K562 (cell line): Measurements from ENCODE around the gene CALU. TPM values are rescaled to one million over a fixed set of nuclear protein-coding genes. Genes with fewer than 3 reads are reported as not detected.

Experiments
- BHLHE40 ChIP-seq: IDR thresholded peaks from 2 replicates; pipeline ENCODE4 v1.6.1; 2011; ENCODE audit warnings: low read length, improper control_type of control experiment
- C11orf30 ChIP-seq: fragments of 450-650 bp; IDR thresholded peaks from 2 replicates; pipeline ENCODE4 v1.6.1; 2016; ENCODE audit warnings: low read depth, mild to moderate bottlenecking
- DDX20 ChIP-seq: fragments of 450-650 bp; IDR thresholded peaks from 2 replicates; pipeline ENCODE4 v1.6.1; 2016; ENCODE audit warnings: missing genetic modification characterization, low read depth, mild to moderate bottlenecking, missing compliant biosample characterization, moderate library complexity
- EWSR1 ChIP-seq: fragments of 450-650 bp; IDR thresholded peaks from 2 replicates; pipeline ENCODE4 v1.6.1; 2018; ENCODE audit warnings: borderline replicate concordance, mild to moderate bottlenecking, low read depth, moderate library complexity; ENCODE audit not compliant: partially characterized antibody
- MAFK ChIP-seq: IDR thresholded peaks from 2 replicates; pipeline ENCODE4 v1.6.1; 2011; ENCODE audit warnings: low read length, improper control_type of control experiment
- POLR2AphosphoS2 ChIP-seq: IDR thresholded peaks from 2 replicates; pipeline ENCODE4 v1.6.1; 2012; ENCODE audit warnings: low read length, improper control_type of control experiment
- SRSF3 ChIP-seq: fragments of 200-400 bp; formaldehyde crosslinking; IDR thresholded peaks from 2 replicates; pipeline ENCODE4 v1.6.1; 2016; ENCODE audit warnings: mild to moderate bottlenecking, low read length, moderate library complexity; ENCODE audit not compliant: insufficient read depth
- SRSF7 ChIP-seq: fragments of 200-400 bp; formaldehyde crosslinking; optimal IDR thresholded peaks from 2 replicates; pipeline ENCODE3; 2017; ENCODE audit warnings: mild to moderate bottlenecking, low read depth, low read length
- TAF7 ChIP-seq: fragments of 450-650 bp; IDR thresholded peaks from 2 replicates; pipeline ENCODE4 v1.6.1; 2016; ENCODE audit warnings: missing genetic modification characterization, missing compliant biosample characterization
- TBP ChIP-seq: optimal IDR thresholded peaks from 2 replicates; pipeline ENCODE3; 2011; ENCODE audit warnings: low read depth, low read length, improper control_type of control experiment
- ZNF551 ChIP-seq: fragments of 250-450 bp; sonication (Bioruptor Pico); IDR thresholded peaks from 2 replicates; pipeline ENCODE4 v1.5.0; 2021; ENCODE audit warnings: mild to moderate bottlenecking, moderate library complexity
- ZNF75A ChIP-seq: fragments of 450-650 bp; formaldehyde crosslinking; IDR thresholded peaks from 2 replicates; pipeline ENCODE4 v1.4.0; 2020; ENCODE audit warnings: mild to moderate bottlenecking
- polyA plus RNA-seq, 8 experiments: library from polyadenylated mRNA; depleted of rRNA in 4 of 8; stranded (reverse) in 5 of 8; unstranded in 3 of 8; fragments of >200 nt; fragmentation: Nextera tagmentation in 2 of 8; fragmentation: Illumina TruSeq in 1 of 8; extraction: Ambion mirVana in 2 of 8; extraction: Trizol in 1 of 8; gene quantifications; 2 replicates each; pipeline versions ENCODE4 v1.2.1 to v1.2.3, GENCODE V29; 2011 to 2014; ENCODE audit warnings: inconsistent platforms in 1 of 8, missing spikeins in 1 of 8
- total RNA-seq, 7 experiments: library from RNA; depleted of rRNA in 6 of 7; stranded (reverse); fragments of >200 nt in 6 of 7; fragmentation: Illumina TruSeq in 2 of 7; extraction: Trizol in 2 of 7; gene quantifications; 2 replicates each; pipeline versions ENCODE4 v1.2.1 to v1.2.3, GENCODE V29; 2011 to 2021; ENCODE audit warnings: low replicate concordance in 1 of 7
- TF ChIP-seq, protein P1 (sequence below), 3 experiments: IDR thresholded peaks in 2 of 3; conservative IDR thresholded peaks in 1 of 3; 2 replicates each; pipeline ENCODE4 v1.5.1; 2011 to 2012; ENCODE audit warnings: low read length in 3 of 3, mild to moderate bottlenecking in 3 of 3, control low read depth in 2 of 3, improper control_type of control experiment in 1 of 3, inconsistent platforms in 1 of 3, low read depth in 1 of 3, mixed read lengths in 1 of 3, moderate library complexity in 1 of 3; ENCODE audit not compliant: insufficient read depth in 2 of 3
- TF ChIP-seq, protein P2 (sequence below): sonication (generic); formaldehyde crosslinking; IDR thresholded peaks from 2 replicates; pipeline ENCODE4 v1.8.1; 2023; ENCODE audit warnings: mild to moderate bottlenecking, missing genetic modification reagents, moderate library complexity
- TF ChIP-seq, protein P3 (sequence below): fragments of 450-650 bp; IDR thresholded peaks from 2 replicates; pipeline ENCODE4 v1.6.1; 2017; ENCODE audit warnings: antibody characterized with exemption
- TF ChIP-seq, protein P4 (sequence below): sonication (generic); IDR thresholded peaks from 2 replicates; pipeline ENCODE4 v1.6.1; 2016
- TF ChIP-seq, protein P5 (sequence below): fragments of 450-650 bp; formaldehyde crosslinking; IDR thresholded peaks from 2 replicates; pipeline ENCODE4 v1.4.0; 2022; ENCODE audit warnings: missing genetic modification characterization
- TF ChIP-seq, protein P6 (sequence below), 2 experiments: IDR thresholded peaks; 2 replicates each; pipeline ENCODE4 v1.6.1; 2012; ENCODE audit warnings: improper control_type of control experiment in 2 of 2, low read depth in 2 of 2, low read length in 2 of 2, borderline replicate concordance in 1 of 2

CALU gene
- total and polyA plus RNA-seq, 9 of the 15 experiments (the other 6 are each of a cell fraction or from before 2014, with no cell fraction given), result 166 to 286 (median 215) TPM

DNA sequence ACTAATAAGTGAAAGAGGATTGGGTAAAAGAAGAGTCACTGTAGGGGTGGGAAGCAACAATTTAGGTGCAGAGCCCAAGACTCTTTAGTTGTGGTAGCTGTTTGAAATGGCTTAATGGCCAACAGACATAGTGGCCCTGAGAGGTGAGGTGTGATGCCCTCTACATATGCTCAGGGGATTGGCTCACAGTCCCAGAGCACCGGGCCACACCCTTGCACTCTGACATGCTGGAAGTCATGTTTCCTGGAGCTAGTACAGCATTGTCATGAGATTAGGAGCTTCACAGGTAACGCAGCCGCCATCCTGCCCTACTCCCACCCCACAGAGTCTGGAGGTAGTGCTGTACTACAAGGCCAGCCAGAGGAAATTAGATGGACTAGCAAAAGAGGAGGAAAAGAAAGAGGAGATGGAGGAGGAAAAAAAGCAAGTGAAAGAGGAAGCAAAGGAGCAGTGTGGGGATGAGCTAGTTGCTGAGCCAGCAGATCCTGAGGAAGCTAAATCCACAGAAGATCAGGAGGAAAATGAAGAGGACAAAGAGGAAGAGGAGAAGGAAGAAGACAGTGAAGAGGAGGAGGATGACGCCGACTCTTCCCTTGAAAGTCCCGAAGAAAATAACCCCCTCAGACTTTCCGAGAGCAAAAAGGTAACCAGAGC, 76.3 kb downstream of the CALU start (continued):
- peak; percentile 98 for TF ChIP-seq C11orf30
- TF ChIP-seq, protein P1, sequence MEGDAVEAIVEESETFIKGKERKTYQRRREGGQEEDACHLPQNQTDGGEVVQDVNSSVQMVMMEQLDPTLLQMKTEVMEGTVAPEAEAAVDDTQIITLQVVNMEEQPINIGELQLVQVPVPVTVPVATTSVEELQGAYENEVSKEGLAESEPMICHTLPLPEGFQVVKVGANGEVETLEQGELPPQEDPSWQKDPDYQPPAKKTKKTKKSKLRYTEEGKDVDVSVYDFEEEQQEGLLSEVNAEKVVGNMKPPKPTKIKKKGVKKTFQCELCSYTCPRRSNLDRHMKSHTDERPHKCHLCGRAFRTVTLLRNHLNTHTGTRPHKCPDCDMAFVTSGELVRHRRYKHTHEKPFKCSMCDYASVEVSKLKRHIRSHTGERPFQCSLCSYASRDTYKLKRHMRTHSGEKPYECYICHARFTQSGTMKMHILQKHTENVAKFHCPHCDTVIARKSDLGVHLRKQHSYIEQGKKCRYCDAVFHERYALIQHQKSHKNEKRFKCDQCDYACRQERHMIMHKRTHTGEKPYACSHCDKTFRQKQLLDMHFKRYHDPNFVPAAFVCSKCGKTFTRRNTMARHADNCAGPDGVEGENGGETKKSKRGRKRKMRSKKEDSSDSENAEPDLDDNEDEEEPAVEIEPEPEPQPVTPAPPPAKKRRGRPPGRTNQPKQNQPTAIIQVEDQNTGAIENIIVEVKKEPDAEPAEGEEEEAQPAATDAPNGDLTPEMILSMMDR (IDR thresholded peaks at IDR 0.05 in 2 of 3, conservative IDR thresholded peaks at IDR 0.05 in 1 of 3; ENCODE audit: insufficient read depth in 2 of 3, low read depth in 1 of 3, low read length in 3 of 3), result no peak
- peak; percentile 90 for TF ChIP-seq MAFK
- no peak for TF ChIP-seq ZNF551 (CRISPR knock-in tag)
- TF ChIP-seq ZNF75A, result no peak
- no peak for TF ChIP-seq EWSR1
- TF ChIP-seq, protein P2, sequence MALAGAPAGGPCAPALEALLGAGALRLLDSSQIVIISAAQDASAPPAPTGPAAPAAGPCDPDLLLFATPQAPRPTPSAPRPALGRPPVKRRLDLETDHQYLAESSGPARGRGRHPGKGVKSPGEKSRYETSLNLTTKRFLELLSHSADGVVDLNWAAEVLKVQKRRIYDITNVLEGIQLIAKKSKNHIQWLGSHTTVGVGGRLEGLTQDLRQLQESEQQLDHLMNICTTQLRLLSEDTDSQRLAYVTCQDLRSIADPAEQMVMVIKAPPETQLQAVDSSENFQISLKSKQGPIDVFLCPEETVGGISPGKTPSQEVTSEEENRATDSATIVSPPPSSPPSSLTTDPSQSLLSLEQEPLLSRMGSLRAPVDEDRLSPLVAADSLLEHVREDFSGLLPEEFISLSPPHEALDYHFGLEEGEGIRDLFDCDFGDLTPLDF (CRISPR knock-in tag), result no peak
- TF ChIP-seq, protein P3, sequence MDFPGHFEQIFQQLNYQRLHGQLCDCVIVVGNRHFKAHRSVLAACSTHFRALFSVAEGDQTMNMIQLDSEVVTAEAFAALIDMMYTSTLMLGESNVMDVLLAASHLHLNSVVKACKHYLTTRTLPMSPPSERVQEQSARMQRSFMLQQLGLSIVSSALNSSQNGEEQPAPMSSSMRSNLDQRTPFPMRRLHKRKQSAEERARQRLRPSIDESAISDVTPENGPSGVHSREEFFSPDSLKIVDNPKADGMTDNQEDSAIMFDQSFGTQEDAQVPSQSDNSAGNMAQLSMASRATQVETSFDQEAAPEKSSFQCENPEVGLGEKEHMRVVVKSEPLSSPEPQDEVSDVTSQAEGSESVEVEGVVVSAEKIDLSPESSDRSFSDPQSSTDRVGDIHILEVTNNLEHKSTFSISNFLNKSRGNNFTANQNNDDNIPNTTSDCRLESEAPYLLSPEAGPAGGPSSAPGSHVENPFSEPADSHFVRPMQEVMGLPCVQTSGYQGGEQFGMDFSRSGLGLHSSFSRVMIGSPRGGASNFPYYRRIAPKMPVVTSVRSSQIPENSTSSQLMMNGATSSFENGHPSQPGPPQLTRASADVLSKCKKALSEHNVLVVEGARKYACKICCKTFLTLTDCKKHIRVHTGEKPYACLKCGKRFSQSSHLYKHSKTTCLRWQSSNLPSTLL, result no peak
- peak; percentile 36; the same call in 1 of the 2 replicates for TF ChIP-seq POLR2AphosphoS2
- no peak for TF ChIP-seq BHLHE40
- TF ChIP-seq SRSF7, result no peak
- no peak for TF ChIP-seq TAF7 (tag)
- TF ChIP-seq, protein P4, sequence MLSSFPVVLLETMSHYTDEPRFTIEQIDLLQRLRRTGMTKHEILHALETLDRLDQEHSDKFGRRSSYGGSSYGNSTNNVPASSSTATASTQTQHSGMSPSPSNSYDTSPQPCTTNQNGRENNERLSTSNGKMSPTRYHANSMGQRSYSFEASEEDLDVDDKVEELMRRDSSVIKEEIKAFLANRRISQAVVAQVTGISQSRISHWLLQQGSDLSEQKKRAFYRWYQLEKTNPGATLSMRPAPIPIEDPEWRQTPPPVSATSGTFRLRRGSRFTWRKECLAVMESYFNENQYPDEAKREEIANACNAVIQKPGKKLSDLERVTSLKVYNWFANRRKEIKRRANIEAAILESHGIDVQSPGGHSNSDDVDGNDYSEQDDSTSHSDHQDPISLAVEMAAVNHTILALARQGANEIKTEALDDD, result no peak
- no peak for TF ChIP-seq TBP
- TF ChIP-seq, protein P5, sequence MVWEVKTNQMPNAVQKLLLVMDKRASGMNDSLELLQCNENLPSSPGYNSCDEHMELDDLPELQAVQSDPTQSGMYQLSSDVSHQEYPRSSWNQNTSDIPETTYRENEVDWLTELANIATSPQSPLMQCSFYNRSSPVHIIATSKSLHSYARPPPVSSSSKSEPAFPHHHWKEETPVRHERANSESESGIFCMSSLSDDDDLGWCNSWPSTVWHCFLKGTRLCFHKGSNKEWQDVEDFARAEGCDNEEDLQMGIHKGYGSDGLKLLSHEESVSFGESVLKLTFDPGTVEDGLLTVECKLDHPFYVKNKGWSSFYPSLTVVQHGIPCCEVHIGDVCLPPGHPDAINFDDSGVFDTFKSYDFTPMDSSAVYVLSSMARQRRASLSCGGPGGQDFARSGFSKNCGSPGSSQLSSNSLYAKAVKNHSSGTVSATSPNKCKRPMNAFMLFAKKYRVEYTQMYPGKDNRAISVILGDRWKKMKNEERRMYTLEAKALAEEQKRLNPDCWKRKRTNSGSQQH (CRISPR knock-in tag), result peak; percentile 7; the same call in 1 of the 2 replicates
- no peak for TF ChIP-seq DDX20 (tag)
- TF ChIP-seq SRSF3, result no peak
- TF ChIP-seq, protein P6, sequence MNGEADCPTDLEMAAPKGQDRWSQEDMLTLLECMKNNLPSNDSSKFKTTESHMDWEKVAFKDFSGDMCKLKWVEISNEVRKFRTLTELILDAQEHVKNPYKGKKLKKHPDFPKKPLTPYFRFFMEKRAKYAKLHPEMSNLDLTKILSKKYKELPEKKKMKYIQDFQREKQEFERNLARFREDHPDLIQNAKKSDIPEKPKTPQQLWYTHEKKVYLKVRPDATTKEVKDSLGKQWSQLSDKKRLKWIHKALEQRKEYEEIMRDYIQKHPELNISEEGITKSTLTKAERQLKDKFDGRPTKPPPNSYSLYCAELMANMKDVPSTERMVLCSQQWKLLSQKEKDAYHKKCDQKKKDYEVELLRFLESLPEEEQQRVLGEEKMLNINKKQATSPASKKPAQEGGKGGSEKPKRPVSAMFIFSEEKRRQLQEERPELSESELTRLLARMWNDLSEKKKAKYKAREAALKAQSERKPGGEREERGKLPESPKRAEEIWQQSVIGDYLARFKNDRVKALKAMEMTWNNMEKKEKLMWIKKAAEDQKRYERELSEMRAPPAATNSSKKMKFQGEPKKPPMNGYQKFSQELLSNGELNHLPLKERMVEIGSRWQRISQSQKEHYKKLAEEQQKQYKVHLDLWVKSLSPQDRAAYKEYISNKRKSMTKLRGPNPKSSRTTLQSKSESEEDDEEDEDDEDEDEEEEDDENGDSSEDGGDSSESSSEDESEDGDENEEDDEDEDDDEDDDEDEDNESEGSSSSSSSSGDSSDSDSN (IDR thresholded peaks at IDR 0.05; ENCODE audit: borderline replicate concordance in 1 of 2, low read depth in 2 of 2, low read length in 2 of 2), result no peak
